OCI-LY1 (cell line): ENCODE data around the gene MCHR1.

Experiments
- CTCF ChIP-seq: fragments of 200-600 bp; sonication (generic), shearing (Covaris generic); IDR thresholded peaks from 2 replicates; pipeline ENCODE4 v1.5.1; 2017; ENCODE audit warnings: mild to moderate bottlenecking, antibody characterized with exemption, low read length, moderate library complexity, mixed read lengths
- EZH2 ChIP-seq: fragments of 200-600 bp; sonication (generic), shearing (Covaris generic); IDR thresholded peaks from 2 replicates; pipeline ENCODE4 v1.8.0; 2017; ENCODE audit warnings: borderline replicate concordance, mixed run types, mild to moderate bottlenecking, antibody characterized with exemption, low read length, moderate library complexity, mixed read lengths

GRCh38 chr22:40654522-40655167 lies 24.6 kb upstream of the MCHR1 start:
- no peak for TF ChIP-seq CTCF
- no peak for TF ChIP-seq EZH2
